ENCODE results near the gene DENND2A. TPM values are rescaled to one million over a fixed set of nuclear protein-coding genes. Genes with fewer than 3 reads are reported as not detected.

DENND2A gene
- total RNA-seq, 1 experiment from 2014 or later = 7.3 TPM

- no peak overlapping the region for H2AFZ ChIP-seq (ENCODE audit: low read length)
- no peak overlapping the region for H4K8ac ChIP-seq (replicated peaks; ENCODE audit: insufficient read length, low read depth, low read length)
- no peak overlapping the region for H4K5ac ChIP-seq (ENCODE audit: insufficient read length, low read depth, low read length)
- H3T11ph ChIP-seq (ENCODE audit: low read length) = no peak overlapping the region
- Mint-ChIP-seq H3K27me3 (ENCODE audit: low read depth) (no peaks in the 10 kb centered on the region), H3K4me3 (no peak overlapping the region), H3K27ac (no peak overlapping the region), H3K9me3 (no peaks in the 10 kb centered on the region), H3K4me1 (peaks cover 4 to 5% of the 10 kb centered on the region in 2 experiments; a peak in 2 of 4 replicates), H3K36me3 (ENCODE audit: insufficient read depth in 1 of 3, low read depth in 3 of 3) (no peaks in the 10 kb centered on the region)
- H2BK5ac ChIP-seq (ENCODE audit: insufficient read length, low read length) = no peak overlapping the region
- H3K56ac ChIP-seq (ENCODE audit: insufficient read length, low read depth, low read length) = no peak overlapping the region
- no peak for TF ChIP-seq CTCF (conservative IDR thresholded peaks at IDR 0.05)
- H4K91ac ChIP-seq (ENCODE audit: insufficient read length, low read depth, low read length) = no peak overlapping the region
- no peak overlapping the region for H3K4ac ChIP-seq (ENCODE audit: low read depth, low read length)
- H3K9me3 ChIP-seq (ENCODE audit: control insufficient read depth, low read depth, low read length) = no peaks in the 10 kb centered on the region
- no peak overlapping the region for H3K4me2 ChIP-seq (ENCODE audit: insufficient read depth, insufficient read length, low read length)
- H2BK12ac ChIP-seq (ENCODE audit: insufficient read length, low read depth, low read length) = no peak overlapping the region
- no peaks in the 10 kb centered on the region for H3K23me2 ChIP-seq (ENCODE audit: insufficient read length, low read depth, low read length, poor library complexity, severe bottlenecking)
- no peak overlapping the region for H2AK5ac ChIP-seq (ENCODE audit: insufficient read length, low read length)
- no peaks in the 10 kb centered on the region for H3K79me1 ChIP-seq (ENCODE audit: insufficient read depth, low read depth, low read length, poor library complexity, severe bottlenecking)
- WGBS (ENCODE audit: extremely low coverage, insufficient read length, low lambda C conversion rate) = no CpG with 5 or more reads among the region's 9 CpGs
- no peak overlapping the region for H2BK20ac ChIP-seq (ENCODE audit: low read depth, low read length, poor library complexity, severe bottlenecking)
- no peak overlapping the region for H3K18ac ChIP-seq (ENCODE audit: insufficient read length, low read depth, low read length)
- H4K20me1 ChIP-seq (ENCODE audit: control insufficient read depth, insufficient read depth, insufficient read length) = no peaks in the 10 kb centered on the region
- no peak for DNase-seq
- no peak overlapping the region for H3K9ac ChIP-seq (ENCODE audit: extremely low read depth, insufficient read length, low read length)
- H2BK15ac ChIP-seq (ENCODE audit: low read depth, low read length) = no peak overlapping the region
- H3K14ac ChIP-seq (ENCODE audit: insufficient read depth, low read length) = no peak overlapping the region
- H3K4me1 ChIP-seq (ENCODE audit: insufficient read depth, low read length) = no peaks in the 10 kb centered on the region
- H3K79me2 ChIP-seq (ENCODE audit: insufficient read depth, low read length) = no peaks in the 10 kb centered on the region
- no peaks in the 10 kb centered on the region for H3K27me3 ChIP-seq (ENCODE audit: insufficient read depth, low read length)
- no peak overlapping the region for H3K27ac ChIP-seq (ENCODE audit: insufficient read length, low read depth, low read length)
- H2BK120ac ChIP-seq (ENCODE audit: low read depth, low read length, poor library complexity, severe bottlenecking) = no peak overlapping the region
- H3K23ac ChIP-seq (ENCODE audit: insufficient read length, low read depth, low read length) = no peak overlapping the region
Measured at GRCh38 chr7:140494867-140495266, 145.7 kb downstream of the DENND2A start.
